HG03575 (cell line): Measurements from ENCODE around the gene KCNJ18.
"Not testable (repeated sequence)": the region's sequence is repeated elsewhere in the genome, so short reads cannot be mapped to it uniquely, and the experiment has no call there.

ENCODE experiments used
- ATAC-seq: cut with Tn5 transposase; IDR thresholded peaks from one replicate; pipeline ENCODE4 v1.9.1; 2021; ENCODE audit not compliant: unreplicated experiment, insufficient number of reproducible peaks, low FRiP score; ENCODE audit errors: extremely low read depth

Gene KCNJ18

GRCh38 chr17:21681576-21681975 is 10.7 kb upstream of the KCNJ18 start:
- ATAC-seq: not testable (repeated sequence)

- not testable (repeated sequence) for ATAC-seq
These were observed 10.2 kb upstream of the KCNJ18 start for GRCh38 chr17:21682130-21682529.

- not testable (repeated sequence) for ATAC-seq
These were observed 9.1 kb upstream of the KCNJ18 start for GRCh38 chr17:21683142-21683712.

GRCh38 chr17:21683897-21684296 is 8.4 kb upstream of the KCNJ18 start:
- ATAC-seq: not testable (repeated sequence)

- not testable (repeated sequence) for ATAC-seq
These were observed 7.9 kb upstream of the KCNJ18 start for GRCh38 chr17:21684384-21684783.

GRCh38 chr17:21685061-21685795 is 7.1 kb upstream of the KCNJ18 start:
- ATAC-seq: not testable (repeated sequence)

- ATAC-seq: no peak
These were observed 5.9 kb upstream of the KCNJ18 start for GRCh38 chr17:21686165-21687015.

GRCh38 chr17:21687136-21687953 is 5.0 kb upstream of the KCNJ18 start:
- ATAC-seq: no peak

GRCh38 chr17:21688293-21688949 is 3.9 kb upstream of the KCNJ18 start:
- no peak for ATAC-seq

GRCh38 chr17:21689604-21690003 is 2.7 kb upstream of the KCNJ18 start:
- ATAC-seq: no peak

GRCh38 chr17:21690811-21691210 is 1.5 kb upstream of the KCNJ18 start:
- not testable (repeated sequence) for ATAC-seq

GRCh38 chr17:21691481-21691880 is 842 bp upstream of the KCNJ18 start:
- ATAC-seq: not testable (repeated sequence)

GRCh38 chr17:21692704-21693065 is 362 bp downstream of the KCNJ18 start:
- ATAC-seq: not testable (repeated sequence)

GRCh38 chr17:21693391-21693796 is 1.1 kb downstream of the KCNJ18 start:
- ATAC-seq: not testable (repeated sequence)

GRCh38 chr17:21693937-21694336 is 1.6 kb downstream of the KCNJ18 start:
- not testable (repeated sequence) for ATAC-seq

GRCh38 chr17:21696227-21696626 is 3.9 kb downstream of the KCNJ18 start:
- not testable (repeated sequence) for ATAC-seq

- not testable (repeated sequence) for ATAC-seq
These were observed 4.7 kb downstream of the KCNJ18 start for GRCh38 chr17:21696842-21697507.

GRCh38 chr17:21697508-21697860 is 5.2 kb downstream of the KCNJ18 start:
- not testable (repeated sequence) for ATAC-seq
